Karpas-422 (cell line): ENCODE measurements around the gene OR3A3. TPM values are rescaled to one million over a fixed set of nuclear protein-coding genes. Genes with fewer than 3 reads are reported as not detected.

Experiments
- small RNA-seq: library from RNA; depleted of rRNA; stranded (forward); fragments of <200 nt; gene quantifications from one replicate; pipeline ENCODE3, GENCODE V24; 2014
- total RNA-seq: library from RNA; depleted of rRNA; stranded (reverse); fragments of >200 nt; shearing (Covaris generic); gene quantifications from 2 replicates; pipeline ENCODE4 v1.2.3, GENCODE V29; 2014; ENCODE audit warnings: low replicate concordance; rRNA removed

OR3A3 gene
- total RNA-seq, 1 experiment from 2014 or later = not detected

Small RNA genes within 50 kb of the gene (small RNA-seq; reads per million reads assigned to genes)
- gene OR1AC1P = not detected

Other genes with a start within 250 kb of the OR3A3 start
- gene OR1A2, start 213.9 kb upstream of the OR3A3 start, total RNA-seq = not detected in 2 replicates
- gene OR1A1, start 203.7 kb upstream of the OR3A3 start, total RNA-seq = not detected in 2 replicates
- gene OR3A1, start 113.0 kb upstream of the OR3A3 start, total RNA-seq = not detected in 2 replicates
- not detected in 2 replicates for gene OR3A2, start 25.1 kb upstream of the OR3A3 start, total RNA-seq
- not detected in 2 replicates for gene OR1E1, start 13.0 kb upstream of the OR3A3 start, total RNA-seq
- gene OR1E2, start 22.5 kb downstream of the OR3A3 start, total RNA-seq = not detected in 2 replicates
- not detected in 2 replicates for gene SPATA22, start 60.4 kb downstream of the OR3A3 start, total RNA-seq
- gene ASPA, start 64.6 kb downstream of the OR3A3 start, total RNA-seq = not detected in 2 replicates
- gene TRPV3, start 146.4 kb downstream of the OR3A3 start, total RNA-seq = 0.87 and 1.4 TPM in 2 replicates
- 3.3 and 4.3 TPM in 2 replicates for gene TRPV1, start 198.0 kb downstream of the OR3A3 start, total RNA-seq
- 5.4 and 11.6 TPM in 2 replicates for gene SHPK, start 224.9 kb downstream of the OR3A3 start, total RNA-seq
- 21.1 and 27.3 TPM in 2 replicates for gene CTNS, start 225.4 kb downstream of the OR3A3 start, total RNA-seq